Panc1 (cell line): ENCODE measurements around the gene CFAP77. TPM values are rescaled to one million over a fixed set of nuclear protein-coding genes. Genes with fewer than 3 reads are reported as not detected.

Source experiments
- ATAC-seq: fragments of 200-7000 bp; cut with Tn5 transposase; 2 replicates; pipeline ENCODE4 v1.9.1; 2020; ENCODE audit warnings: mild to moderate bottlenecking, moderate library complexity
- BruUV-seq: library from RNA; stranded (reverse); fragments of 400-500 nt; replicated peaks from 2 replicates; lab custom pipeline; 2021; lab: Mats Ljungman, UMichigan
- CTCF ChIA-PET: fragments of 300-600 bp; sonication (Branson Sonifier 250); formaldehyde crosslinking; loops from one replicate; lab custom pipeline; 2022; ENCODE audit warnings: antibody characterized with exemption; lab: Charles Lee
- POLR2A ChIA-PET: fragments of 300-600 bp; sonication (Branson Sonifier 250); formaldehyde crosslinking; loops from one replicate; lab custom pipeline; 2022; ENCODE audit warnings: antibody characterized with exemption; lab: Charles Lee
- DNase-seq: peaks from one replicate; pipeline ENCODE4 v3.0.0-alpha.2; 2010; ENCODE audit warnings: low read depth, low spot score
- H3K27ac ChIP-seq: 2 replicates; pipeline ENCODE4 v1.5.1; 2011; ENCODE audit warnings: mild to moderate bottlenecking, low read length, inconsistent platforms
- H3K27me3 ChIP-seq: fragments of 200-500 bp; sonication (Bioruptor generic); 2 replicates; pipeline ENCODE4 v1.6.0; 2014; ENCODE audit warnings: low read length, inconsistent platforms; ENCODE audit not compliant: control insufficient read depth, insufficient read depth
- H3K36me3 ChIP-seq: fragments of 200-500 bp; sonication (Bioruptor generic); 2 replicates; pipeline ENCODE4 v1.5.1; 2014; ENCODE audit warnings: inconsistent platforms, mild to moderate bottlenecking, low read length, moderate library complexity; ENCODE audit not compliant: control insufficient read depth, insufficient read depth
- H3K4me1 ChIP-seq: 2 replicates; pipeline ENCODE4 v1.5.1; 2011; ENCODE audit warnings: inconsistent platforms, mild to moderate bottlenecking, low read length, moderate library complexity; ENCODE audit not compliant: control insufficient read depth, insufficient read depth
- H3K4me3 ChIP-seq, 2 experiments: 2 replicates each; pipeline ENCODE4 v1.5.1; 2011 to 2012; ENCODE audit warnings: low read depth in 2 of 2, low read length in 2 of 2, mild to moderate bottlenecking in 2 of 2, inconsistent platforms in 1 of 2, moderate library complexity in 1 of 2
- H3K9me3 ChIP-seq: fragments of 200-500 bp; sonication (Bioruptor generic); 2 replicates; pipeline ENCODE4 v1.5.1; 2014; ENCODE audit warnings: low read depth, mild to moderate bottlenecking, inconsistent platforms, low read length, moderate library complexity; ENCODE audit not compliant: control insufficient read depth, insufficient read depth
- CTCF ChIP-seq: fragments of 450-650 bp; IDR thresholded peaks from 2 replicates; pipeline ENCODE4 v1.5.1; 2017; ENCODE audit warnings: mild to moderate bottlenecking
- POLR2AphosphoS5 ChIP-seq: IDR thresholded peaks from 2 replicates; pipeline ENCODE4 v1.6.1; 2012; ENCODE audit warnings: mild to moderate bottlenecking, low read depth, low read length, moderate library complexity
- REST ChIP-seq, 2 experiments: IDR thresholded peaks; 2 replicates each; pipeline ENCODE4 v1.6.1; 2011 to 2012; ENCODE audit warnings: low read depth in 2 of 2, control low read depth in 1 of 2, low read length in 1 of 2, mild to moderate bottlenecking in 1 of 2, moderate library complexity in 1 of 2; ENCODE audit not compliant: insufficient read depth in 1 of 2
- SIN3A ChIP-seq: IDR thresholded peaks from 2 replicates; pipeline ENCODE4 v1.6.1; 2012; ENCODE audit warnings: low read depth, mild to moderate bottlenecking, low read length, moderate library complexity, borderline replicate concordance; ENCODE audit not compliant: insufficient read depth
- TCF7L2 ChIP-seq: IDR thresholded peaks from 2 replicates; pipeline ENCODE4 v1.6.1; 2011; ENCODE audit warnings: mild to moderate bottlenecking, low read depth, low read length, inconsistent platforms
- in situ Hi-C: cut with HindIII; loops from 2 replicates; pipeline ENCODE4 v1.10.0; 2016; ENCODE audit warnings: low sequenced_read_pairs, low pct_unique_long_range_greater_than_20kb
- intact Hi-C: fragments of 100-400 bp; cut with micrococcal nuclease; formaldehyde crosslinking; loops from one replicate; pipeline ENCODE4 v1.10.0; 2022; ENCODE audit not compliant: unreplicated experiment
- total RNA-seq: library from RNA; stranded (reverse); gene quantifications from one replicate; pipeline ENCODE4 v1.2.1, GENCODE V29; 2021; ENCODE audit not compliant: unreplicated experiment

Gene CFAP77
- total RNA-seq, 1 experiment from 2014 or later = not detected

- Histone ChIP-seq H3K4me1 (no peaks in the 10 kb centered on the region), H3K27me3 (no peaks in the 10 kb centered on the region), H3K4me3 (no peak overlapping the region), H3K36me3 (no peaks in the 10 kb centered on the region), H3K9me3 (no peaks in the 10 kb centered on the region), H3K27ac (no peak overlapping the region)
- ATAC-seq (no peak), DNase-seq (no peak)
- intact Hi-C loops (no loop called here), in situ Hi-C loops (no loop called here)
- ChIA-PET CTCF (interaction anchor here (0.6 kb wide), 1 partner anchor 117 kb away, joined by 9 read pairs; no protein-coding TSS in a partner anchor), POLR2A (no interaction called here)
- TF ChIP-seq POLR2AphosphoS5 (no peak), TCF7L2 (no peak), CTCF (no peak), SIN3A (no peak), REST (IDR thresholded peaks at IDR 0.05; ENCODE audit: insufficient read depth in 1 of 2, low read depth in 2 of 2, low read length in 1 of 2) (no peak)
- BruUV-seq = no TSS peak
Measured at GRCh38 chr9:132531195-132531594, 121.2 kb downstream of the CFAP77 start.

GRCh38 chr9:132531710-132532570 lies 121.9 kb downstream of the CFAP77 start:
- H3K27ac ChIP-seq = no peak overlapping the region
- H3K27me3 ChIP-seq = no peaks in the 10 kb centered on the region
- H3K36me3 ChIP-seq = no peaks in the 10 kb centered on the region
- no peak for ATAC-seq
- TF ChIP-seq TCF7L2 (no peak), POLR2AphosphoS5 (no peak)
- ChIA-PET CTCF (interaction anchor here (0.6 kb wide), 1 partner anchor 117 kb away, joined by 9 read pairs; no protein-coding TSS in a partner anchor), POLR2A (no interaction called here)
- no peaks in the 10 kb centered on the region for H3K4me1 ChIP-seq
- in situ Hi-C loops (no loop called here), intact Hi-C loops (no loop called here)
- no peak for DNase-seq
- no TSS peak for BruUV-seq
- no peaks in the 10 kb centered on the region for H3K9me3 ChIP-seq
- H3K4me3 ChIP-seq = no peak overlapping the region

- H3K4me1 ChIP-seq = no peaks in the 10 kb centered on the region
- no peaks in the 10 kb centered on the region for H3K9me3 ChIP-seq
- CTCF ChIA-PET = no interaction called here
- POLR2A ChIA-PET = no interaction called here
- TF ChIP-seq POLR2AphosphoS5 = no peak
- no peak for TF ChIP-seq TCF7L2
- in situ Hi-C loops = no loop called here
- ATAC-seq (no peak), DNase-seq (no peak)
- no peak overlapping the region for H3K4me3 ChIP-seq
- intact Hi-C loops = no loop called here
- no peaks in the 10 kb centered on the region for H3K36me3 ChIP-seq
- H3K27ac ChIP-seq = no peak overlapping the region
- no peaks in the 10 kb centered on the region for H3K27me3 ChIP-seq
- BruUV-seq = no TSS peak
Measured at GRCh38 chr9:132534832-132535231, 124.8 kb downstream of the CFAP77 start.
